ENCODE measurements around the gene RGS6. TPM values are rescaled to one million over a fixed set of nuclear protein-coding genes. Genes with fewer than 3 reads are reported as not detected.

RGS6 gene
- total RNA-seq, 1 donor from 2014 or later = 0.24 TPM

GRCh38 chr14:72236629-72237028, 304.4 kb downstream of the RGS6 start:
- no peak overlapping the region for H3K4me3 Mint-ChIP-seq (ENCODE audit: unreplicated experiment)
- peaks cover 3% of the 10 kb centered on the region for H3K9me3 Mint-ChIP-seq (ENCODE audit: unreplicated experiment)
- H3K36me3 Mint-ChIP-seq (ENCODE audit: unreplicated experiment) = no peaks in the 10 kb centered on the region
- no peaks in the 10 kb centered on the region for H3K27me3 Mint-ChIP-seq (ENCODE audit: unreplicated experiment)
- no peak overlapping the region for H3K27ac Mint-ChIP-seq (ENCODE audit: unreplicated experiment)
- DNase-seq (ENCODE audit: extremely low spot score, unreplicated experiment) = no peak
- TF ChIP-seq CTCF (IDR thresholded peaks at IDR 0.05) = no peak
- no peaks in the 10 kb centered on the region for H3K4me1 Mint-ChIP-seq (ENCODE audit: unreplicated experiment)

GRCh38 chr14:72237722-72238666, 305.8 kb downstream of the RGS6 start:
- H3K4me3 Mint-ChIP-seq (ENCODE audit: unreplicated experiment) = no peak overlapping the region
- no peak for TF ChIP-seq CTCF (IDR thresholded peaks at IDR 0.05)
- no peaks in the 10 kb centered on the region for H3K27me3 Mint-ChIP-seq (ENCODE audit: unreplicated experiment)
- no peak overlapping the region for H3K27ac Mint-ChIP-seq (ENCODE audit: unreplicated experiment)
- no peaks in the 10 kb centered on the region for H3K36me3 Mint-ChIP-seq (ENCODE audit: unreplicated experiment)
- no peak for DNase-seq (ENCODE audit: extremely low spot score, unreplicated experiment)
- no peaks in the 10 kb centered on the region for H3K9me3 Mint-ChIP-seq (ENCODE audit: unreplicated experiment)
- H3K4me1 Mint-ChIP-seq (ENCODE audit: unreplicated experiment) = no peaks in the 10 kb centered on the region

- no peak for DNase-seq (ENCODE audit: extremely low spot score, unreplicated experiment)
- no peaks in the 10 kb centered on the region for H3K9me3 Mint-ChIP-seq (ENCODE audit: unreplicated experiment)
- no peaks in the 10 kb centered on the region for H3K4me1 Mint-ChIP-seq (ENCODE audit: unreplicated experiment)
- no peak overlapping the region for H3K4me3 Mint-ChIP-seq (ENCODE audit: unreplicated experiment)
- TF ChIP-seq CTCF (IDR thresholded peaks at IDR 0.05) = no peak
- H3K27ac Mint-ChIP-seq (ENCODE audit: unreplicated experiment) = no peak overlapping the region
- H3K27me3 Mint-ChIP-seq (ENCODE audit: unreplicated experiment) = no peaks in the 10 kb centered on the region
- no peaks in the 10 kb centered on the region for H3K36me3 Mint-ChIP-seq (ENCODE audit: unreplicated experiment)
Observed at GRCh38 chr14:72243309-72244293, 311.4 kb downstream of the RGS6 start.

- no peak for DNase-seq (ENCODE audit: extremely low spot score, unreplicated experiment)
- peaks cover 6% of the 10 kb centered on the region for H3K9me3 Mint-ChIP-seq (ENCODE audit: unreplicated experiment)
- no peak overlapping the region for H3K27ac Mint-ChIP-seq (ENCODE audit: unreplicated experiment)
- TF ChIP-seq CTCF (IDR thresholded peaks at IDR 0.05) = no peak
- H3K27me3 Mint-ChIP-seq (ENCODE audit: unreplicated experiment) = no peaks in the 10 kb centered on the region
- no peaks in the 10 kb centered on the region for H3K36me3 Mint-ChIP-seq (ENCODE audit: unreplicated experiment)
- H3K4me3 Mint-ChIP-seq (ENCODE audit: unreplicated experiment) = no peak overlapping the region
- H3K4me1 Mint-ChIP-seq (ENCODE audit: unreplicated experiment) = no peaks in the 10 kb centered on the region
Observed at GRCh38 chr14:72247896-72248465, 315.8 kb downstream of the RGS6 start.

All from osteocyte (in vitro differentiated cells).